Measurements from ENCODE around the gene ITPRID2. TPM values are rescaled to one million over a fixed set of nuclear protein-coding genes. Genes with fewer than 3 reads are reported as not detected.

The ITPRID2 gene
- total RNA-seq, 4 donors from 2014 or later: 38.7 to 91.9 (median 42.5) TPM

DNA sequence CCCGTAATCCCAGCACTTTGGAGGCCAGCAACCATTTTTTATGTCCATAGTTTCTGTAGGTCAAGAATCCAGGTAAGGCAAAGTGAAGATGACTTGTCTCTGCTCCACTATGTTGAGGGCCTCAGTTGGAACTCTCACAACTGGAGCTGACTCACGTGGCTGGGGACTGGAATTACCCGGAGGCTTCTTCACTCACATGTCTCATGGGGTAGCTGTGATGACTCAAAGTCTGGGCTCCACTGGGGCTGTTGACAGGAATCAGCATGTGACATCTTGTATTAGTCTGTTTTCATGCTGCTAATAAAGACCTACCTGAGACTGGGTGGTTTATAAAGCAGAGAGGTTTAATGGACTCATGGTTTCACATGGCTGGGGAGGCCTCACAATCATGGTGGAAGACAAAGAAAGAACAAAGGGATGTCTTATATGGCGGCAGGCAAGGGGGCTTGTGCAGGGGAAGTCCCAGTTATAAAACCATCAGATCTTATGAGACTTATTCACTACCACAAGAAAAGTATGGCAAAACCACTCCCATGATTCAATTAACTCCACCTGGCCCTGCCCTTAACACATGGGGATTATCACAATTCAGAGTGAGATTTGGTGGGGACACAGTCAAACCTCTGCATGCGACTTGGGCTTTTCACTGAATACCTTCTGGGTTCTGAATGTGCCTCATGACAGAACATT, 86.3 kb downstream of the ITPRID2 start:
- no peaks in the 10 kb centered on the region for H3K27me3 ChIP-seq
- H3K4me3 ChIP-seq: no peak overlapping the region
- in situ Hi-C loops (cut with MboI; ENCODE audit: low sequenced_read_pairs in 4 of 4) (no loop called here), intact Hi-C loops (cut with DNase I; ENCODE audit: low total_unique reads) (no loop called here)
- DNase-seq (no peak), ATAC-seq (no peak)
- TF ChIP-seq, protein P1, sequence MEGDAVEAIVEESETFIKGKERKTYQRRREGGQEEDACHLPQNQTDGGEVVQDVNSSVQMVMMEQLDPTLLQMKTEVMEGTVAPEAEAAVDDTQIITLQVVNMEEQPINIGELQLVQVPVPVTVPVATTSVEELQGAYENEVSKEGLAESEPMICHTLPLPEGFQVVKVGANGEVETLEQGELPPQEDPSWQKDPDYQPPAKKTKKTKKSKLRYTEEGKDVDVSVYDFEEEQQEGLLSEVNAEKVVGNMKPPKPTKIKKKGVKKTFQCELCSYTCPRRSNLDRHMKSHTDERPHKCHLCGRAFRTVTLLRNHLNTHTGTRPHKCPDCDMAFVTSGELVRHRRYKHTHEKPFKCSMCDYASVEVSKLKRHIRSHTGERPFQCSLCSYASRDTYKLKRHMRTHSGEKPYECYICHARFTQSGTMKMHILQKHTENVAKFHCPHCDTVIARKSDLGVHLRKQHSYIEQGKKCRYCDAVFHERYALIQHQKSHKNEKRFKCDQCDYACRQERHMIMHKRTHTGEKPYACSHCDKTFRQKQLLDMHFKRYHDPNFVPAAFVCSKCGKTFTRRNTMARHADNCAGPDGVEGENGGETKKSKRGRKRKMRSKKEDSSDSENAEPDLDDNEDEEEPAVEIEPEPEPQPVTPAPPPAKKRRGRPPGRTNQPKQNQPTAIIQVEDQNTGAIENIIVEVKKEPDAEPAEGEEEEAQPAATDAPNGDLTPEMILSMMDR (IDR thresholded peaks at IDR 0.05 in 4 of 5, conservative IDR thresholded peaks at IDR 0.05 in 1 of 5): no peak
- TF ChIP-seq POLR2A (IDR thresholded peaks at IDR 0.05): no peak
- H3K4me1 ChIP-seq: no peaks in the 10 kb centered on the region
- H3K36me3 ChIP-seq: no peaks in the 10 kb centered on the region
- H3K27ac ChIP-seq: no peak overlapping the region
- no peaks in the 10 kb centered on the region for H3K9me3 ChIP-seq

DNA sequence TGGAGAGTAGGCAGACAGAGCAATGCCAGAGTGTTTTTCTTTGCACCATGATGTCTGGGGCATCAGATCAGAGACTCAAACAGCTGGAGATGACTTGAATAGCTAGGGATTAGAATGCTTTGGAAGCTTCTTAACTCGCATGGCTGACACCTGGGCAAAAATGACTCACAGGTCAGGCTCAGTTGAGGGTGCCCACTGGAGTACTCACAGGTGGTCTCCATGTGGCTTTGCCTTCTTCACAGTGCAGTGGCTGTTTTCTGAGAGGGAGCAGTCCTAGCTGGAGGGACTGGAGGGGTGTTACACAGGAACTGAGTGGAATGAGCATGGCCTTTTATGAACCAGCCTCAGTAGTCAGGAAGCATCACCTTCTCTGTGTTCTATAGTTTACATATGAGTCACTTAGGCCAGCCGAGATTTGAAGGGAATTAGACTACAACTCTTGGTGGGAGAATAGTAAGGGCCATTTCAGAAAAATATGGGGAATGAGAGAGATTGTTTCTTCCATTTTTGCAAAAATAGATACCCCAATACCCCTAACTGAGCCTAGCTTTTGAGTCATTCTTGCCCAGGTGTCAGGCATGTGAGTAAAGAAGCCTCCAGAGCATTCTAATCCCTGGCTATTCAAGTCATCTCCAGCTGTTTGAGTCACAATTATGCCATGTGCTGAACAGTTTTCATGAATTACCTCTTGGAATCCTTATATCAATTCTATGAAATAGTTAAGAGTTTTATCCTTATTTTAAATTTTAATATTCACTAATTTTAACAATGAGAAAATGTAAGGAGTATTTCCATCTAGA, 87.0 kb downstream of the ITPRID2 start:
- Histone ChIP-seq H3K9me3 (no peaks in the 10 kb centered on the region), H3K4me1 (no peaks in the 10 kb centered on the region), H3K36me3 (no peaks in the 10 kb centered on the region), H3K27me3 (no peaks in the 10 kb centered on the region), H3K4me3 (no peak overlapping the region), H3K27ac (no peak overlapping the region)
- ATAC-seq (no peak), DNase-seq (no peak)
- in situ Hi-C loops (cut with MboI; ENCODE audit: low sequenced_read_pairs in 4 of 4): no loop called here
- intact Hi-C loops (cut with DNase I; ENCODE audit: low total_unique reads): no loop called here
- TF ChIP-seq, protein P1 (IDR thresholded peaks at IDR 0.05 in 4 of 5, conservative IDR thresholded peaks at IDR 0.05 in 1 of 5): no peak
- no peak for TF ChIP-seq POLR2A (IDR thresholded peaks at IDR 0.05)

Other genes starting within 250 kb of the ITPRID2 start
- under 1 TPM in 1 of 4 donors, not detected in 3; 0.07 TPM for gene CERKL, start 234.6 kb upstream of the ITPRID2 start, total RNA-seq
- gene NEUROD1, start 211.2 kb upstream of the ITPRID2 start, total RNA-seq: not detected
- gene PPP1R1C, start 94.1 kb downstream of the ITPRID2 start, total RNA-seq: not detected